Sigmoid colon (tissue), 4 donors: ENCODE data around the gene CDK4.

Source experiments
- EP300 ChIP-seq, 4 donors: sonication (generic); formaldehyde crosslinking; IDR thresholded peaks; one replicate each; pipeline ENCODE4 v1.6.1; 2017; ENCODE audit warnings: antibody characterized with exemption in 4 of 4
- POLR2AphosphoS5 ChIP-seq, 4 donors: sonication (generic); formaldehyde crosslinking; IDR thresholded peaks; one replicate each; pipeline ENCODE4 v1.6.1; 2017; ENCODE audit warnings: antibody characterized with exemption in 4 of 4

GRCh38 chr12:57724936-57725740 lies 27.0 kb downstream of the CDK4 start:
- TF ChIP-seq EP300 (IDR thresholded peaks at IDR 0.05) = no peak
- TF ChIP-seq POLR2AphosphoS5 (IDR thresholded peaks at IDR 0.05) = no peak
